Coronary artery (tissue), 2 donors: ENCODE measurements around the gene TBC1D16.

ENCODE experiments used
- DNase-seq: peaks from one replicate; pipeline ENCODE4 v3.0.0-alpha.2; 2017; ENCODE audit warnings: low spot score
- H3K27ac ChIP-seq, 2 donors: fragments of 200-600 bp; sonication (generic); one replicate each; pipeline ENCODE4 v1.5.1; 2016 to 2019
- H3K4me3 ChIP-seq: fragments of 200-600 bp; sonication (generic); 2 replicates; pipeline ENCODE4 v1.5.1; 2016; ENCODE audit warnings: mild to moderate bottlenecking, moderate library complexity
- CTCF ChIP-seq: fragments of 200-600 bp; sonication (generic); IDR thresholded peaks from one replicate; pipeline ENCODE4 v1.5.1; 2019; ENCODE audit warnings: antibody characterized with exemption

TBC1D16 gene

GRCh38 chr17:79916506-79916905, 119.2 kb downstream of the TBC1D16 start:
- TF ChIP-seq CTCF = no peak
- no peak for DNase-seq
- no peak overlapping the region for H3K27ac ChIP-seq
- no peak overlapping the region for H3K4me3 ChIP-seq

- Histone ChIP-seq H3K27ac (no peak overlapping the region), H3K4me3 (no peak overlapping the region)
- DNase-seq = no peak
- no peak for TF ChIP-seq CTCF
Observed at GRCh38 chr17:79915850-79916430, 119.7 kb downstream of the TBC1D16 start.

GRCh38 chr17:79914813-79915740, 120.6 kb downstream of the TBC1D16 start:
- no peak overlapping the region for H3K4me3 ChIP-seq
- no peak for DNase-seq
- no peak for TF ChIP-seq CTCF
- no peak overlapping the region for H3K27ac ChIP-seq

- no peak for TF ChIP-seq CTCF
- Histone ChIP-seq H3K4me3 (no peak overlapping the region), H3K27ac (no peak overlapping the region)
- DNase-seq = no peak
Observed at GRCh38 chr17:79913896-79914812, 121.5 kb downstream of the TBC1D16 start.

GRCh38 chr17:79913451-79913850, 122.2 kb downstream of the TBC1D16 start:
- no peak overlapping the region for H3K27ac ChIP-seq
- TF ChIP-seq CTCF = no peak
- no peak for DNase-seq
- no peak overlapping the region for H3K4me3 ChIP-seq

- Histone ChIP-seq H3K4me3 (no peak overlapping the region), H3K27ac (no peak overlapping the region)
- no peak for TF ChIP-seq CTCF
- DNase-seq = no peak
Observed at GRCh38 chr17:79912552-79913330, 122.9 kb downstream of the TBC1D16 start.
